ENCODE results near the gene AMHR2.
"Not testable (repeated sequence)": the region's sequence is repeated elsewhere in the genome, so short reads cannot be mapped to it uniquely, and the experiment has no call there.

AMHR2 gene

DNA sequence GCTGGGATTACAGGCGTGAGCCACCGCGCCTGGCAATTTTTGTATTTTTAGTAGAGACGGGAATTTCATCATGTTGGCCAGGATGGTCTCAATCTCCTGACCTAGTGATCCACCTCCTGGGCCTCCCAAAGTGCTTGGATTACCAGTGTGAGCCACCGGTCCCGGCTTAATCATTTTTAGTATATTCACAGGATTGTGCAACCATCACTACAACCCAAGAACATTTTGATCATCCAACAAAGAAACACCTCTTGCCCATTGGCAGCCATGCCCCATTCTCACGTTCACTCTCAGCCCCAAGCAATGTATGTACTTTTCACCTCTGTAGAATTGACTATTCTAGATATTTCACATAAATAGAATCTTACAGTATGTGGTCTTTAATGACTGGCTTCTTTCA is 23.8 kb upstream of the AMHR2 start:
- TF ChIP-seq, protein P1, sequence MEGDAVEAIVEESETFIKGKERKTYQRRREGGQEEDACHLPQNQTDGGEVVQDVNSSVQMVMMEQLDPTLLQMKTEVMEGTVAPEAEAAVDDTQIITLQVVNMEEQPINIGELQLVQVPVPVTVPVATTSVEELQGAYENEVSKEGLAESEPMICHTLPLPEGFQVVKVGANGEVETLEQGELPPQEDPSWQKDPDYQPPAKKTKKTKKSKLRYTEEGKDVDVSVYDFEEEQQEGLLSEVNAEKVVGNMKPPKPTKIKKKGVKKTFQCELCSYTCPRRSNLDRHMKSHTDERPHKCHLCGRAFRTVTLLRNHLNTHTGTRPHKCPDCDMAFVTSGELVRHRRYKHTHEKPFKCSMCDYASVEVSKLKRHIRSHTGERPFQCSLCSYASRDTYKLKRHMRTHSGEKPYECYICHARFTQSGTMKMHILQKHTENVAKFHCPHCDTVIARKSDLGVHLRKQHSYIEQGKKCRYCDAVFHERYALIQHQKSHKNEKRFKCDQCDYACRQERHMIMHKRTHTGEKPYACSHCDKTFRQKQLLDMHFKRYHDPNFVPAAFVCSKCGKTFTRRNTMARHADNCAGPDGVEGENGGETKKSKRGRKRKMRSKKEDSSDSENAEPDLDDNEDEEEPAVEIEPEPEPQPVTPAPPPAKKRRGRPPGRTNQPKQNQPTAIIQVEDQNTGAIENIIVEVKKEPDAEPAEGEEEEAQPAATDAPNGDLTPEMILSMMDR (IDR thresholded peaks at IDR 0.05; ENCODE audit: insufficient read depth, low read depth, low read length, missing control alignments) = no peak
- no peak for DNase-seq (ENCODE audit: low read depth)
- no peak overlapping the region for H3K4me3 ChIP-seq (ENCODE audit: low read depth, low read length)

DNA sequence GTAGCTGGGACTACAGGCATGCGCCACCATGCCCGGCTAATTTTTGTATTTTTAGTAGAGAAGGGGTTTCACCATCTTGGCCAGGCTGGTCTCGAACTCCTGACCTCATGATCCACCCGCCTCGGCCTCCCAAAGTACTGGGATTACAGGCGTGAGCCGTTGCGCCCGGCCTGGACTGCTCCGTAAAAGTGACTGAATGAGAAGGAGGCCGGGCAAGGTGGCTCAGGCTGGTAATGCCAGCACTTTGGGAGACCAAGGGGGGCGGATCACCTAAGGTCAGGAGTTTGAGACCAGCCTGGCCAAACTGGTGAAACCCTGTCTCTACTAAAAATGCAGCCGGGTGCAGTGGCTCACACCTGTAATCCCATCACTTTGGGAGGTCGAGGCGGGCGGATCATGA is 21.3 kb upstream of the AMHR2 start:
- H3K4me3 ChIP-seq (ENCODE audit: low read depth, low read length); DNase-seq (ENCODE audit: low read depth): not testable (repeated sequence)

DNA sequence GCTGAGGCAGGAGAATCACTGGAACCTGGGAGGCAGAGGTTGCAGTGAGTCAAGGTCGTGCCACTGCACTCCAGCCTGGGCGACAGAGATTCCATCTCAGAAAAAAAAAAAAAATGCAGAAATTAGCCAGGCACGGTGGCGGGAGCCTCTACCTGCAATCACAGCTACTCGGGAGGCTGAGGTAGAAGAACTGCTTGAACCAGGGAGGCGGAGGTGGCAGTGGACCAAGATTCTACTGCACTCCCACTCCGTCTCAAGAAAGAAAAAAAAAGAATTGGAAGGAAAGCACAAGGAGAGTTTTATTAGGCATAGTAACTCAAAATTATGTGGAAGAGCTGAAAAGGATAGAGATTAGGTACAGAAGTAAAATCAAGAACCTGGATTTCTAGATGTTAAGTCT is 20.8 kb upstream of the AMHR2 start:
- TF ChIP-seq, protein P1 (IDR thresholded peaks at IDR 0.05; ENCODE audit: insufficient read depth, low read depth, low read length, missing control alignments) = no peak
- no peak for DNase-seq (ENCODE audit: low read depth)
- no peak overlapping the region for H3K4me3 ChIP-seq (ENCODE audit: low read depth, low read length)

DNA sequence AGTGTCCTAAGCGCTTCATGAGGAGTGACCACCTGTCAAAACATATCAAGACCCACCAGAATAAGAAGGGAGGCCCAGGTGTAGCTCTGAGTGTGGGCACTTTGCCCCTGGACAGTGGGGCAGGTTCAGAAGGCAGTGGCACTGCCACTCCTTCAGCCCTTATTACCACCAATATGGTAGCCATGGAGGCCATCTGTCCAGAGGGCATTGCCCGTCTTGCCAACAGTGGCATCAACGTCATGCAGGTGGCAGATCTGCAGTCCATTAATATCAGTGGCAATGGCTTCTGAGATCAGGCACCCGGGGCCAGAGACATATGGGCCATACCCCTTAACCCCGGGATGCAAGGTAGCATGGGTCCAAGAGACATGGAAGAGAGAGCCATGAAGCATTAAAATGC is 12.7 kb upstream of the AMHR2 start:
- DNase-seq (ENCODE audit: low read depth) = no peak
- no peak overlapping the region for H3K4me3 ChIP-seq (ENCODE audit: low read depth, low read length)
- TF ChIP-seq, protein P1 (IDR thresholded peaks at IDR 0.05; ENCODE audit: insufficient read depth, low read depth, low read length, missing control alignments) = no peak

DNA sequence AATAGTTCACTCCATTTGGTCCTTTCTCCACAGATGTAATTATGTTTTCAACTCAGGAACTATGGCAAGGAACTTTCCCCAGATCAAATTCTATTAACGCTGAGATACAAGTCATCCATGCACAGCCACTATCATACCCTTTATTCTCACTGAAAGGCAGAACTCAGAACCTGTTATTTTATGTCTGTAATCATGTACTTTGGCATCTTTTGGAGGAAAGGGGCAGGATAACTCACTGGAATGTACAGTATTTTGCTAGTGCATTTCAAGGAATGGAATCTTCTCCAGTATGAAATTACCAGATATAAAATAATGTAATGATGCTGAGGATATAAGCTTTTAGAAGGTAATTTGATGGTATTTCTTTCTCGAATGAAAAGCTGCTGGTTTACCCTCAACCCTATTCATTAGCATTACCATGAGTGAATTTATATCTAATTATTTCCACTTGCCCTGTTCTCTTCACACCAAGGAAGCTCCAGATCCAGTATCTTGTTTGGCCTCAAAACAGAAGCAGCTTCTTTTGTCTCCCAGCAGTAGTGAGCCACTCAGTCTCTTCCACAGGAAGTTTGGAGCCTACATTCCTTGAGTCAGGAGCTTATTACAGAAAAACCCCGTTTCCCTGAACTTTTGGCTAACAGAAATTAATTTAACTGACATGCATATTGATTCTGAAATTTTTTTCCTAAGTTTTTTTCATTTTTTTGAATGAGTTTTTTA is 10.0 kb upstream of the AMHR2 start:
- TF ChIP-seq, protein P1 (IDR thresholded peaks at IDR 0.05; ENCODE audit: insufficient read depth, low read depth, low read length, missing control alignments) = no peak
- DNase-seq (ENCODE audit: low read depth) = no peak

DNA sequence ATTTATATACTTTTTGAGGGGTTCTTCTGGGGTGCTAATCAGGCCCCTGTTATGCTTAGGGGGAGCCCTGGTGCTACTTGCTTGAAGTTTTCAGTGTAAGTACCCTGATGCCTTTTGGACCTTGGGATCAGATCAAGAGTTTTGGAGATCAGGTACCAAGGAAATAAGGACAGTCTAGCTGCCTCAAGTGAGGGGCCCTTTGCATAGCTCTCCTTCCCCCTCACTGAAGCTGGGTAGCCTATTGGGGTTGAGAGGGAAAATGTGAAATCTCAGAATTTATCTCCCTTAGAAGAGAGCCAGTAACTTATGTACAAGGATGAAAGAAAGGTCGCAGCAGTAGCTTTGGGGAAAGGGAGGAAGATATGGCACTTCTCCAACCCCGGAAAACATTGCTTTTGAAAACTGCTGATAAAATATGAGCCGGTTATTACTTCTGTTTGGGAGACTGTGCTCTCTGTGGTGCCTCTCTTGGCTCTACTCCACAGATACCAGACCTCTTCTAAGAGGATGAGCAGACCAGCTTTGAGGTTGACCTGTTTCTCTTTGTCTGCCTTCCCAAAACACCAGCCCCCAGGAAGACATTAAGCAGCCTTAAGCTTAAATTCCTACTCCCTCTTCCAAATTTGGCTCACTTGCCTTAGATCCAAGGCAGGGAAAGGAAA is 8.8 kb upstream of the AMHR2 start:
- H3K4me3 ChIP-seq (ENCODE audit: low read depth, low read length) = no peak overlapping the region
- TF ChIP-seq, protein P1 (IDR thresholded peaks at IDR 0.05; ENCODE audit: insufficient read depth, low read depth, low read length, missing control alignments) = no peak
- no peak for DNase-seq (ENCODE audit: low read depth)

More for the DNA sequence above, 10.0 kb upstream of the AMHR2 start:
- no peak overlapping the region for H3K4me3 ChIP-seq (ENCODE audit: low read depth, low read length)

DNA sequence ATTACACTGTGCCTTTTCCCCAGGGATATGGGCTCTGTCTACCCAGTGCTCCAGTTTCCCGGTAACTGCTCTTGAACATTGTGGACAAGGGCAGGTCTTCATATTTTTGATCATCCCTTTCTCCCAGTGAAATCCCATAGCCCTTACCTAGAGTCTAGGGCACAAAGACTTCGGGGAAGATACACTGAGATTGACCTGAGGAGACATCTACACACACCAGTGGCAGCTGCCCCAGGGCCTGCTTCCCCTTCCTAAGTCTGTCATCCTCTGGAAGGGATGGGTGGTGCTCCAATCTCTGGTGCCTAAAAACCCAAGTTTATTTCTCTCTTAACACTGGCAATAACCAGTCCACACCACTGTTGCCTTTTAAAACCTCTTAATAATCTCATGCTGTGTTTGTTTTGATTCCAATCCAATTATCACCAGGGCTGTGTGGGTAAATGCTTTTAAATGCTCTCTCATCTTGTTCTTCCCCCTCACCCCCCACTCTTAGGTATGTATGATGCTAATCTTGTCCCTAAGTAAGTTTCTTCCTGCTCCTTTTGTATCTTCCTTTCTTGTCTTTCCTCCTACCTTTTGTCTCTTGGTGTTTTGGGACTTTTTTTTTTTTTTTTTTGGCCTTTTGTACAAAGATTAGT is 7.8 kb upstream of the AMHR2 start:
- H3K4me3 ChIP-seq (ENCODE audit: low read depth, low read length); DNase-seq (ENCODE audit: low read depth): not testable (repeated sequence)

DNA sequence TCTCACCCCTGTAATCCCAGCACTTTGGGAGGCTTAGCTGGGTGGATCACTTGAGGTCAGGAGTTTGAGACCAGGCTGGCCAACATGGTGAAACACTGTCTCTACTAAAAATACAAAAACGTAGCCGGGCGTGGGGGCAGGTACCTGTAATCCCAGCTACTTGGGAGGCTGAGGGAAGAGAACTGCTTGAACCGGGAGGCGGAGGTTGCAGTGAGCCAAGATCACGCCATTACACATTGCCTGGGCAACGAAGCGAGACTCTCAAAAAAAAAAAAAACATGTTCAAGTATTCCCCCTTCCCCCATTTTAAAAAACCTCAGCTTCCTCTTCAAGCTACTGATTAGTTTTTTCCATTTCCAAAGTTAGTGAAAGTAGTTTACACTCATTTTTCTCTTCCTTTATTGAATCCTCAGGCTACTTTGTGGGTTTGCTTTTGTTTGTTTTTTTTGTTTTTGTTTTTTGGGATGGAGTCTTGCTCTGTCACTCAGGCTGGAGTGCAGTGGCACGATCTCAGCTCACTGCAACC is 6.3 kb upstream of the AMHR2 start:
- DNase-seq (ENCODE audit: low read depth) = peak; percentile 18
- not testable (repeated sequence) for H3K4me3 ChIP-seq (ENCODE audit: low read depth, low read length)

Data from GM12865 (cell line).